Tibial nerve (tissue), 4 donors: Measurements from ENCODE around the gene GRIK4. TPM values are rescaled to one million over a fixed set of nuclear protein-coding genes. Genes with fewer than 3 reads are reported as not detected.

Experiments
- DNase-seq, 2 donors: peaks; one replicate each; pipeline ENCODE4 v3.0.0-alpha.2; 2019; ENCODE audit warnings: low spot score in 2 of 2
- H3K27ac ChIP-seq, 4 donors: fragments of 200-600 bp; sonication (generic) in 3 of 4; one replicate each; pipeline ENCODE4 v1.5.1; 2017 to 2019; ENCODE audit warnings: mild to moderate bottlenecking in 1 of 4
- H3K27me3 ChIP-seq, 2 donors: fragments of 200-600 bp; sonication (generic) in 1 of 2; one replicate each; pipeline versions ENCODE4 v1.5.1 to v1.6.0; 2017 to 2019
- H3K36me3 ChIP-seq, 3 donors: fragments of 200-600 bp; sonication (generic); one replicate each; pipeline ENCODE4 v1.5.1; 2018 to 2019
- H3K4me1 ChIP-seq, 4 donors: fragments of 200-600 bp; sonication (generic) in 3 of 4; one replicate each; pipeline ENCODE4 v1.5.1; 2017 to 2019
- H3K4me3 ChIP-seq, 4 donors: fragments of 200-600 bp; sonication (generic) in 3 of 4; one replicate each; pipeline ENCODE4 v1.5.1; 2017 to 2019; ENCODE audit warnings: mild to moderate bottlenecking in 1 of 4, moderate library complexity in 1 of 4
- H3K9me3 ChIP-seq, 4 donors: fragments of 200-600 bp; sonication (generic) in 3 of 4; one replicate each; pipeline ENCODE4 v1.5.1; 2017 to 2019
- CTCF ChIP-seq, 5 experiments: fragments of 200-600 bp in 3 of 5; fragments of 450-650 bp in 2 of 5; sonication (generic) in 3 of 5; IDR thresholded peaks; one replicate each; pipeline ENCODE4 v1.5.1; 2016 to 2019; ENCODE audit warnings: antibody characterized with exemption in 5 of 5, mild to moderate bottlenecking in 3 of 5, moderate library complexity in 2 of 5
- EP300 ChIP-seq, 2 donors: sonication (generic); formaldehyde crosslinking; IDR thresholded peaks; one replicate each; pipeline ENCODE4 v1.6.1; 2017; ENCODE audit warnings: antibody characterized with exemption in 2 of 2, mild to moderate bottlenecking in 1 of 2
- POLR2A ChIP-seq, 2 donors: fragments of 450-650 bp; IDR thresholded peaks; one replicate each; pipeline ENCODE4 v1.6.1; 2017; ENCODE audit warnings: antibody characterized with exemption in 2 of 2, mild to moderate bottlenecking in 2 of 2, moderate library complexity in 2 of 2
- WGBS, 2 donors: methylation state at CpG; one replicate each; pipeline ENCODE4 v1.1.5; 2018; 5-methylcytosine and 5-hydroxymethylcytosine counted together
- total RNA-seq, 4 donors: library from RNA; depleted of rRNA; stranded (reverse); fragments of >200 nt; gene quantifications; one replicate each; pipeline ENCODE4 v1.1.0, GENCODE V29; 2016

GRIK4 gene
- total RNA-seq, 4 donors from 2014 or later = 0.22 to 0.98 TPM; not detected in 2

DNA sequence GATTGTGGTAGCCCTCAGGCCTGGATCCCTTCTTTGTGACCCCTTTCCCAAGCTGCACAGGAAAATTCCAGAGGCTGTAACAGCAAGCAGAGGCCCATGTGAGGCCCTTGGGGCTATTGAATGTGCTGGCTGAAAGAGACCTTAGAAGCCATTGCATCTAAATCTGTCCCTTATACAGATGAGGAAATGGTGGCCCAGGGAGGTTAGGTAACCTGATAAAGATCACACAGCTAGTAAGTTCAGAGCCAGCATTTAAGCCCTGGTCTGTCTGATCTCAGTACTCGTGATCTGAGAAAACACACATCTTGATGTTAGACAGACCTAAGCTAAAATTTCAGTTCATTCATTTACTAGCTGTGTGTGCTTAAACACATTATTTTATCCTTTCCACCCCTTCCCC lies 396.4 kb downstream of the GRIK4 start:
- Histone ChIP-seq H3K27ac (no peak overlapping the region), H3K9me3 (no peaks in the 10 kb centered on the region), H3K4me3 (no peak overlapping the region), H3K4me1 (no peaks in the 10 kb centered on the region), H3K36me3 (no peaks in the 10 kb centered on the region), H3K27me3 (no peaks in the 10 kb centered on the region)
- WGBS, 2 donors = 71 to 84% methylated on average over 1 of the region's 1 CpG
- no peak for DNase-seq
- TF ChIP-seq EP300 (IDR thresholded peaks at IDR 0.05) (no peak), POLR2A (IDR thresholded peaks at IDR 0.05) (no peak), CTCF (IDR thresholded peaks at IDR 0.05) (no peak)

DNA sequence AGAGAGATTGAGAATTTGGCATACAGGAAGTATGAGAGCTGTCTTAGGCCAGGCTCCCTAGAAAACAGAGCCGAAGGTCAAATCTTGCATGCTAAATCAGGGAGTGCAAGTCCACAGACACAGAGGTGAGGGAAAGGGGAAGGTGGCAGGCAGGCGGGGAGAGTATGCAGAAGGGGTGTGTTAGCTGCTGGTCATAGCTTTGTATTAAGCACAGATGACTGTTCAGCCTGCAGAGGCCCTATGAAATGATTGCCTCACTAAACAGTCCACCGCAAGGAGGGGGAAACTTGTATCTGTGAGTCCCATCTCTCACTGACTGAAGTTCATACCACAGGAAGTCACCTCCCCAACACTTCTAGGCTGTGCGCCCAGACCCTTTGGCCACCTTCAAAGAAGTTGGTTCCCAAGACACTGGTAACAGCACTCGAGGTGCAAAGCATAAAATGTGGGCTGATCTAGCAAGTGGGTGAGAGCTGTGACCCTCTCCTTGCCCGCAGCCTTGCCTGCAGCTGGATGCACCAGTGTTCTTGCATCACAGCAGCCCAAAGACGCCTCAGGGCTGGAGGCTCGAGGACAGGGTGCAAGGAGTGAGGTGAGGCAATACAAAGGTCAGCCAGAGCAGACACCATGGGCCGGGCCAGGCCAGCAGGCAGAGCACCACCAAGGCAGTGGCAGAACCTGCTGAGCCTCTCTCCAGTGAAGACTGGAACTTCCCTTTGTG lies 397.1 kb downstream of the GRIK4 start:
- H3K36me3 ChIP-seq = no peaks in the 10 kb centered on the region
- whole genome bisulfite sequencing, 2 donors = 50 to 53% methylated on average over 9 of the region's 9 CpGs
- no peak overlapping the region for H3K27ac ChIP-seq
- no peak for DNase-seq
- H3K4me3 ChIP-seq = no peak overlapping the region
- no peaks in the 10 kb centered on the region for H3K4me1 ChIP-seq
- no peaks in the 10 kb centered on the region for H3K27me3 ChIP-seq
- no peaks in the 10 kb centered on the region for H3K9me3 ChIP-seq
- TF ChIP-seq EP300 (IDR thresholded peaks at IDR 0.05) (no peak), CTCF (IDR thresholded peaks at IDR 0.05) (no peak), POLR2A (IDR thresholded peaks at IDR 0.05) (no peak)

DNA sequence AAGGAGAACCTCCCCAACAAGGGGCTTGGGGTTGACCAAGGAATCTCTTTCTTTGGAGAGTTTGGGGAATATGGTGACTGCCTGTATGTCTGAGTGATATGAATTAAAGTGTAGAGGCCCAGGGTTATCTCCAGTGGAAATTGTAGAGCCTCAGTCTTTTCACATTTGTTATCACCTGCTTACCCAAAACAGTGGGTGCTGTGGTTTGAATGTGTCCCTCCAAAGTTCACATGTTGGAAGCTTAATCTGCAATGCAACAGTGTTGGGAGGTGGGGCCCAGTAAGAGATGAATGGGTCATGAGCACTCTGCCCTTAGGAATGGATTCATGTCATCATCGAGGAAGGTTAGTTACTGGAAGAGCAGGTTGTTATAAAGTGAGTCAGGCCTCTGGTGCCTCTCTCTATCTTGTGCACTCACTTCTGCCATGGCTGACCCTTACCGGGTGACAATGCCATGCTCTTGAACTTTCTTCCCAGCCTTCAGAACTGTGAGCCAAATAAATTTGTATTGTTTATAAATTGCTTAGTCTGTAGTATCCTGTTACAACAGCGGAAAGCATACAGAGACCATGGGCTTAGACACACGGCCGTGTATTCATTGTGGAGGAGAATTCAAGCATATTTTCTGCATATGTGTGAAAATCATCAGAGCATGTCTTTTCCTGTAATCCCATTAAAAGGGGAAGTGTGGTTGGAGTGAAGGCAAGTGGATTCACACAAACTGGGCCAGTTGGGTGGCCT lies 398.3 kb downstream of the GRIK4 start:
- H3K36me3 ChIP-seq = no peaks in the 10 kb centered on the region
- no peaks in the 10 kb centered on the region for H3K9me3 ChIP-seq
- no peak for TF ChIP-seq CTCF (IDR thresholded peaks at IDR 0.05)
- no peak for TF ChIP-seq EP300 (IDR thresholded peaks at IDR 0.05)
- TF ChIP-seq POLR2A (IDR thresholded peaks at IDR 0.05) = no peak
- no peaks in the 10 kb centered on the region for H3K4me1 ChIP-seq
- no peak overlapping the region for H3K4me3 ChIP-seq
- no peak overlapping the region for H3K27ac ChIP-seq
- H3K27me3 ChIP-seq = no peaks in the 10 kb centered on the region
- no peak for DNase-seq
- WGBS, 2 donors = 78 to 79% methylated on average over 5 of the region's 5 CpGs

- H3K4me3 ChIP-seq = no peak overlapping the region
- 79 to 81% methylated on average over 3 of the region's 3 CpGs for WGBS, 2 donors
- H3K4me1 ChIP-seq = no peaks in the 10 kb centered on the region
- no peaks in the 10 kb centered on the region for H3K27me3 ChIP-seq
- no peaks in the 10 kb centered on the region for H3K36me3 ChIP-seq
- H3K9me3 ChIP-seq = no peaks in the 10 kb centered on the region
- no peak for DNase-seq
- H3K27ac ChIP-seq = no peak overlapping the region
- TF ChIP-seq EP300 (IDR thresholded peaks at IDR 0.05) (no peak), CTCF (IDR thresholded peaks at IDR 0.05) (no peak), POLR2A (IDR thresholded peaks at IDR 0.05) (no peak)
Observed at GRCh38 chr11:120911943-120912342, 400.4 kb downstream of the GRIK4 start.

DNA sequence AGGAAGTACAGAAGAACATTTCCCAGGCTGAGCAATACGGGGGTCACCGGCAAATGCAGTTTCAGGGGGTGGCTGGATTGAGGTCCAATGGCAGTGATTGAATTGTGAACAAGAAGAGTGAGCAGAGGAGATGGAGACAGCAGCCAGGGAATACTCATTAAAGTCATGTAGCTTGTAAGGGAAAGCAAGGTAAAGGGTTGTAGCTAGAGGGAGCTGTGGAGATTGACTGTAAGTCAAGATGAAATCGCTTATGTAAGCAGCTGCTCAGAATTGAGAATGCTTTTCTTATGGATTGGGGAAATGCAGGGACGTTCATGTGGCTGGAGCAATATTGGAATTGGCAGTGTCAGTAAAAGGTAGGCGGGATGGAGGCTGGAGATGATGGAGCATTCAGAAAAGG lies 401.0 kb downstream of the GRIK4 start:
- 42% methylated on average over 5 of the region's 5 CpGs for WGBS, 2 donors
- TF ChIP-seq EP300 (IDR thresholded peaks at IDR 0.05) = no peak
- TF ChIP-seq CTCF (IDR thresholded peaks at IDR 0.05) = peak in 1 of 5 experiments; percentile 12
- Histone ChIP-seq H3K36me3 (no peaks in the 10 kb centered on the region), H3K27me3 (no peaks in the 10 kb centered on the region), H3K27ac (no peak overlapping the region), H3K4me3 (no peak overlapping the region), H3K9me3 (no peaks in the 10 kb centered on the region), H3K4me1 (no peaks in the 10 kb centered on the region)
- no peak for DNase-seq
